HG03460 (cell line): Measurements from ENCODE around the gene CCL1.
"Not testable (repeated sequence)": the region's sequence is repeated elsewhere in the genome, so short reads cannot be mapped to it uniquely, and the experiment has no call there.

Source experiments
- ATAC-seq: cut with Tn5 transposase; IDR thresholded peaks from one replicate; pipeline ENCODE4 v1.9.1; 2021; ENCODE audit not compliant: unreplicated experiment

CCL1 gene

GRCh38 chr17:34360601-34361270 lies 2.3 kb downstream of the CCL1 start:
- no peak for ATAC-seq

- ATAC-seq, result no peak
Measured at GRCh38 chr17:34358631-34359030, 4.4 kb downstream of the CCL1 start.

GRCh38 chr17:34357398-34357797 lies 5.6 kb downstream of the CCL1 start:
- ATAC-seq, result no peak

DNA sequence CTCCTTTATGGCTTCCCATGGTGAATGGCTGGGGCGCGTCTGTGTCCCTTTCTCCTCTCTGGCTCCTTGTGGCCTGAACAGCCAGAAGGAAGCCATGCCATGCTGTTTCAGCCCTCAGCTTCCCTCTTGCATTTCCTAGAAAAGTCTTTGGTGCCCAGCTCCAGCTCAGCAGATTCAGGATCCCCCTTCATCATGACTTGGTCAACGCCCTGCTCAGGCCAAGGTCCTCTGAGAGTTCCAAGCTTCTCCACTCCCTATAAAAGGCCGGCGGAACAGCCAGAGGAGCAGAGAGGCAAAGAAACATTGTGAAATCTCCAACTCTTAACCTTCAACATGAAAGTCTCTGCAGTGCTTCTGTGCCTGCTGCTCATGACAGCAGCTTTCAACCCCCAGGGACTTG lies 6.8 kb downstream of the CCL1 start, which contains the start of gene CCL13:
TSS of gene CCL13 (plus strand) at position 287 of the 400 bp plus-strand sequence. CDS start at position 334, 47 bp downstream.
- ATAC-seq, result no peak

DNA sequence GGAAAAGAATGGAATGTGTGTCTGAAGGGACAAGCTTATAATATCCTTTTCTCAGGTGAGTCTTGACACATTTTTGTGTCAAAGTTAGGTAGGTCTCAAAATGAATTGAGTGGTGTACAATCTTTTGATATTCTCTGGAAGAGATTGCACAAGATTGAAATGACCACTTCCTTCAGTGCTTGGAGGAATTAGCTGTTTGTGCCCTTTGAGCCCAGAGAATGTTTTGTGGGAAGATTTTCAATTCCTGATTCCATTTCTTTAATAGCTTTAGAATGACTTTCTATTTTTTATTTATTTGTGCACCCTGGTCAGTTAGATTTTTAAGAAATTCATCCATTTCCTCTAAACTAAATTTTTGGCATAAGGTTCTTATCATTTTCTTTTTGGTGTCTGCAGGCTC lies 8.4 kb downstream of the CCL1 start:
- no peak for ATAC-seq

DNA sequence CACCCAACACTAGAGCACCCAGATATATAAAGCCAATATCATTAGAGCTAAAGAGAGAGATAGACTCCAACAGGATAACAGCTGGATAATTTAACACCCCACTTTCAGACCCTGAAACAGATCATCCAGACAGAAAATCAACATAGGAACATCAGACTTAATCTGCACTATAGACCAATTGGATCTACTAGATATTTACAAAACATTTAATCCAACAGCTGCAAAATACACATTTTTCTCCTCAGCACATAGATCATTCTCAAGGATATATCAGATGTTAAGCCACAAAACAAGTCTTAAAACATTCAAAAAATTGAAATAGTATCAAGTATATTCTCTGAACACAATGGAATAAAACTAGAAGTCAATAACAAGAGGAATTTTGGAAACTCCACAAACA lies 10.8 kb downstream of the CCL1 start:
- no peak for ATAC-seq

DNA sequence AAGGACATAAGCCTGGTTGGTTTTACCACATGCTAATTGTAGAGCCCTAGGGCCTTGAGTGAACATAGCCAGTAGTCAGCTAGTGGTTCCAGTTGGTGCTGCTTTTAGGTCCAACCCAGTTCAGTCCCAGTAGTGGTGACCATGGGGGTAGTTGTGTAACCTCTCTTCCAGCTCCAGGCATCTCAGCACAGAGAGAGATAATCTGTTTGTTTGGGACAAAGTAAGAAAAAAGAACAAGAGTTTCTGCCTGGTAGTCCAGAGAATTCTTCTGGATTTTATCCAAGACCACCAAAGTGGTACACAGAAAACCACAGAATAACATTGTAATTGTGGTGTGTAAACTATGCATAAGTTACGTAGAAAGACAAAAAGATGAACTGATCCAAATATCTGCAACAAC lies 11.9 kb downstream of the CCL1 start:
- no peak for ATAC-seq

DNA sequence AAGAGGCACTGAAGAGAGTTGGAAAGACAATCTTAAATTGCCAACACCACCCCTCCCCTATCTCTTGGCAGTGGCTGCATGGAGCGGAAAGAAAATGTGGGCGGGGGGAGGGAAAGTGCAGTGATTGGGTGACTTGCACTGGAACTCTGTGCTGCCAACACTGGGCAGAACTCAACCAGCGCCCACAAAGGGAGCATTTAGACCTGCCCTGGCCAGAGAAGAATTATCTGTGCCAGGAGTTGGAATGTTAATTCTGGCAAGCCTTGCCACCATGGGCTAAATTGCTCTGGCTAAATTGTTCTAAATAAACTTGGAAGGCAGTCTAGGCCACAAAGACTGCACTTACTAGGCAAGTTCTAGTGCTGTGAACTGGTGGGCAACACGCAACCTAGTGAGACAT lies 13.3 kb downstream of the CCL1 start:
- no peak for ATAC-seq

- ATAC-seq, result no peak
Measured at GRCh38 chr17:34347063-34347462, 16.0 kb downstream of the CCL1 start.

GRCh38 chr17:34341916-34342315 lies 21.1 kb downstream of the CCL1 start:
- no peak for ATAC-seq

GRCh38 chr17:34339138-34339770 lies 23.8 kb downstream of the CCL1 start:
- ATAC-seq, result no peak

GRCh38 chr17:34337701-34338100 lies 25.3 kb downstream of the CCL1 start:
- ATAC-seq, result no peak

GRCh38 chr17:34327580-34327979 lies 35.5 kb downstream of the CCL1 start:
- ATAC-seq, result not testable (repeated sequence)

GRCh38 chr17:34321964-34322363 lies 41.1 kb downstream of the CCL1 start:
- ATAC-seq, result no peak

- no peak for ATAC-seq
Measured at GRCh38 chr17:34319039-34319483, 44.0 kb downstream of the CCL1 start, which contains the start of gene CCL8. CCL8 (plus strand) TSS chr17:34319435; CDS start chr17:34319502, 67 bp downstream.

DNA sequence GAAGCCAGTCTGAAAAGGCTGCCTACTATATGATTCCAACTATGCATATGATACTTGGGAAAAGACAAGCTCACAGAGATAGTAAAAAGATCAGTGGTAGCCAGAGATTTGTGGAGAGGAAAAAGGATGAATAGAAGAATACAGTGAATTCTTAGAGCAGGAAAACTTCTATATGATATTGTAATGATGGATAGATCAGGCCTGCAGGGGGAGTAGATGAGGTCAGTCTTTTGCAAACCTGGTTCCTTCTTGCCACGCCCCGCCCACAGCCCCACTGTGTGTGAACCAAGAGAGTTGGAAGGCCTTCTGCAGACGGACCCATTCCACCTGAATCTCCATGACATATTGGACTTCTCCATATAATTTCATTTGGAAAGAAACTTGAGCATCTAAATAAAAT lies 44.6 kb downstream of the CCL1 start:
- ATAC-seq, result no peak

DNA sequence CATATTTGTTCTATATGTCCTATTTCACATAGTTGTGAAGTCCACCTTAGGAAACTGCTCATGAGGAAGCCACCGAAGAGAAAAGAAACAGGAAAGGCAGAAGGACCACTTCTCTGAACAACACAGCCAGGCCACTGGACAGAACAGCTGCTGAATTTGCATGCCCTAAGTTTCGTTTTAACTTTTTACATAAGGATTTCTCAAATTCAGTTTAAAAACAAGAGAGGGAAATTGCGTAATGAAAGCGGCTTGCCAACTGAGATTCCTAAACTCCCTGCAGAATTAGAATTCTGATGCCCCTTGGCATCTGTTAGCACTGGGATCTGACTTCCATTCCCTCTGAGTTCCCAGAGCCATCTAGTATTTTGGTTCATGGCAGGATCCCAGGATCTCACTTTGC lies 48.8 kb downstream of the CCL1 start:
- no peak for ATAC-seq

- no peak for ATAC-seq
Measured at GRCh38 chr17:34313164-34313563, 49.9 kb downstream of the CCL1 start.

DNA sequence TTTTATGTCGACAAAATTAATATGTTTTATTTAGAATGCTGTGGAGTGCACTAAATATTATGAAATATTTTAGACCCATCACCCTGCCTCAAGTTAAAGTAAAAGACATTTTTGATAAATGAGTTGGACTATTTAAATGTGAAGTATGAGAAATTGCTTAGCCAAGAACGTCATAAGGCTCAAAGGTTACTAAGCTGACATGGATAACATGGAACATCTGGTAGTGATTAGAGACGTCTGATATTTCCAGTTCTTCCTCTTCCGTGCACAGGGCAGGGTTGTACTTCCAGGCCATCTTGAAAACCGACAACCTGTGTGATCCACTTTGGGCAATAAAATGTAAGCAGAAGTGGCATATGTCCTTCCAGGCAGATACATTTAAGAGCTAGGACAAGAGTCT lies 51.0 kb downstream of the CCL1 start:
- no peak for ATAC-seq

DNA sequence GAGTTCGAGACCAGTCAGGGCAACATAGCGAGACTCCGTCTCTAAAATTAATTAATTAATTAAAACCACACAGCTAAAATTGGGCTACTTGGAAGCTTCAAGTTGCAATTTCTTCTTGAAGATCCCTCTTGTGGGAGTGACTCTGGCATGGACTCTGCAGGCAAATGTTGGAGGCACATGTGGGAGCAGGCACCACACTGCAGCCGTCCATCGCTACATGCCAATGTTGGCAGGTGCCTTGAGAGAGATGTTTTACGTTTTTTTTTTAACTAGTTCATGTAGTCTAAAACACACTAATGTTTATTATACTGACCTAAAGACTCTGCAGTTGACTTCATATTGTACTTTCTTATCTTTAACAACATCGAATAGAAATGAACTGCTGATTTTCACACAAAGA lies 51.7 kb downstream of the CCL1 start:
- no peak for ATAC-seq
